Fibroblast of skin of left biceps (primary cell): Measurements from ENCODE around the gene SHMT1.

ENCODE experiments used
- DNase-seq, 2 experiments: peaks; one replicate each; pipeline ENCODE4 v3.0.0-alpha.2; 2013; ENCODE audit warnings: low read depth in 2 of 2

The SHMT1 gene

GRCh38 chr17:18291718-18292540 is 71.4 kb downstream of the SHMT1 start:
- no peak for DNase-seq

- no peak for DNase-seq
Observed at GRCh38 chr17:18285296-18285695, 78.1 kb downstream of the SHMT1 start.

GRCh38 chr17:18281788-18282187 is 81.6 kb downstream of the SHMT1 start:
- no peak for DNase-seq

- no peak for DNase-seq
Observed at GRCh38 chr17:18280766-18281371, 82.5 kb downstream of the SHMT1 start.

DNA sequence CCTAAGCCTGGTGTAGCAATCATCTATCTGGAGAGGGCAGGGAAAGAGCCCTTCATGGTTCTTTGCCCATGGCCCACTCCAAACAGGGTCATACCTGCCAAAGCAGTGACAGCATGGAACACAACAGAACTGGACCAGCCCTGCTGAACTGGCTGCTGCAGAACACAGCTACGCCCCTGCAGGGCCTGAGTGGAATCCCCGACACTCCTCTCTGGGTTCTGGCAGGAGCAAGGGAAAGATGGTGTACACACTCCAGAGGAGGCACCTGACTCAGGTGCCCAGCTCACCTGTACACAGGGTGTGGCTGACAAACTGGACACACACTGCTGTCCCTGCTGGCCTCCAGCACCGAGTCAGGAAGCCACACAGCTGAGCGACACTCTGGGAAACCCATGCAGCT is 83.1 kb downstream of the SHMT1 start:
- no peak for DNase-seq

GRCh38 chr17:18278867-18279266 is 84.5 kb downstream of the SHMT1 start:
- no peak for DNase-seq
